Activated CD8-positive, alpha-beta memory T cell treated with anti-CD3 and anti-CD28 coated beads for 1 hour (primary cell): ENCODE data around the gene CARD19.

Experiments used
- DNase-seq, 2 donors: peaks; one replicate each; pipeline ENCODE4 v3.0.0-alpha.2; 2020; ENCODE audit warnings: low read depth in 1 of 2; ENCODE audit errors: extremely low read depth in 1 of 2

CARD19 gene

DNA sequence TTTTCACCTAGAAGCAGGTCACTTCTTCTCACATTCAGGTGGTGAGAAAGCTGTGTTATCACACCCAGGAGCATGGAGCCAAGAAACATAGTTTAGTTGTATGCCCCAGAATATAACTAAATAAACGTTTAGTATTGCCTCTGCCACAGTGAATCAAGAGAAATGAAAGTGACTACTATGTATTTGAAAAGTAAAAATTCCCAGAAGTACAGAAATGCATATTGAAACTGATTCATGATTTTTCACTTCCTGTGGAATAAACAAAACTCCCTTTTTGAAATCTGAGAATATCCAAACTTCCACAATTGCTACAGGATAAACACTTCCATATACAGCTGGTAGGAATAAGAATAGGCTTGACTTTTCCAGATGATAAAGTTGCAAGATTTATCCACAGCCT lies 53.3 kb downstream of the CARD19 start:
- DNase-seq = no peak

DNA sequence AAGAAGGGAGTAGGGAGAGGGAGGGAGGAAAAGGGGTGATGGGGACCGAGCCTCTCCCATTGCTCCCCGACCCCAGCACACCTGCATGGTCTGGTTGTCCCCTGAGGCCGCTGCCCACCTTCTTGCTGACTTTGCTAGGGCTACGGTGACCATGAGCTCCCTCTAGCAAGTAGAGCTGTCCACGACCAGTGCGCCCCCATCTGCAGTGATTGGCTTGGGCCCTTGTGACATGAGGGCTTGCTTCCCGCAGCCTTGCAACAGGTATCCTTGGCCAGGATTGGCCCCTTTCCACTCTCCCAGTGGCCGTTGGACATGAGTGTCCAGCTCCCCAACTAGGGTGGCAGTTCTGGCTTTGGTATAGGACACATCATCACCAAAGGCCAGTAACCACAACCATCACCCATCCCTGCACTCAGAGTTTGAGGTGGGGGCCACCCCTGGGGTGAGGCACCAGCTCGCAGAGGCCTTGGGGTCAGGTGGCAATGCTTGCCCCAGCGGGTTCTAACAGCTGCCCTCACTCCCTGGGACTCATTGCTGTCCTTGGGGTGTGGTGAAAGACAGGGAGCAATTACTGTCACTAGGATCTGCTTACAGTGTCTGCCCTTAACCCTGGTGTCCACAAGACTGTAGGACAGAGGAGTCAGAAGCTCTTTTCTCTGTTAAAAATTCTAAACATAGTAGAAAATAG lies 55.2 kb downstream of the CARD19 start:
- DNase-seq = no peak

DNA sequence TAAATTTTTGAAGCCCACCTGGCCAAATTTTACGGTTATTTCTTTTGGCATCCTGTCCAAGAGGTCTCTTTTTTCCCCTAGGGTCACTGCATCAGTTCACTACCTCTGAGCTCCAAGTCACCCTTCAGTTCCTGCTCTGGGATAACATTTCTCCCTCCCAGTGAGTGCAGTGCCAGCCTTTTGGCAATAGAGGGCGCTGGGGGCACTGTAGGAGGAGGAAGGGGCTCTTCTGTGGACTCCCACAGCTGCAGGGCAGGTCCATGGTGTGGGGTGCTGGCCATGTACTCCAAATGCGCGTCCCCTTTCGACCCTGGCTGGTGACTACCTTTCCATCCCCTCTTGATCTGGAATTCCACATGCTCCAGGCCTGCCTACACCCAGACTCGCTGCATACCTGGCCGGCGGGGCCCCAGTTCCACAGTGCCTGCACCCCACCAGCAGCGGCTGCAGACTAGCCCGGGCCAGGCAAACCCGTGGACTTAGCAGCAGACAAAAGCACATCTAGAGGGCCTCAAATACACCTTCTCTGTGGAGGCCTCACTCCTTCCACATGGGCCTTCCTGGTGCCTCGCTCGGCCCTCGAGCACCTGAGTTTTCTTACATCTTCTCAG lies 58.4 kb downstream of the CARD19 start:
- DNase-seq = no peak

DNA sequence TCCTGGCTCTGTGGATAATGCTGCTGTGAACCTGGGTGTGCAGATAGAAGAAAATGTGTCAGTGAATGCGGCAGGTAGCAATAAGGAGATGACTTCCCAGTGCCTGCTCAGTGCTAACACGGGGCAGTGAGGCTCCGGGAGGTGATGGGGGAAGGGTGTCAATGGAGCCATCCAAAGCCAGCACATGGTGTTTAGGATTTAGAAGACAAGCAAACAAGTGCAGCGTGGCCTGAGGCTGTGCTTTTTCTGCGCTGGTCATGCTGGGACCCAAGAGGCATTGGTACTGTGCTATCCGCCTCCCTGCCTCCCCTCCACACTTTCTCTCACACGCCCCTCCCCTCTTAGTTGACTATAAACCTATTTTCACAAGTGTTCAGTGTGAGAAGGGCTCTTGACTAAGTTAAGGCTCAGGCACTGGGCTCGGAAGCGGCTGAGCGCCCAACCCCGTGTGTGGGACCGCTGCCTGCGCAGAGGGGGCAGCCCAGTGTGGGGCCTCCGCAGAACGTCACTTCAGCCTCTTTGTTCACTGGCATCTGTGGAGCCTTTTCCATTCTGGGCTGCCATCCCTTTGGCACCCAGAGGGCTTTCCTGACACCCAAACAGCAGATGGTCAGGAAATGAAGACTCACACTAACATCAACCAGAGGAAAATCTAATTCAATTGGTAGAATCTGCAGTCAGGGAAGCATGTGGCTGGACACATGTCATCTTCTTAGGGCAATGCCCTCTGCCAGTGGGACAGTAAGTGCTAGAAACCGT lies 59.9 kb downstream of the CARD19 start:
- no peak for DNase-seq

DNA sequence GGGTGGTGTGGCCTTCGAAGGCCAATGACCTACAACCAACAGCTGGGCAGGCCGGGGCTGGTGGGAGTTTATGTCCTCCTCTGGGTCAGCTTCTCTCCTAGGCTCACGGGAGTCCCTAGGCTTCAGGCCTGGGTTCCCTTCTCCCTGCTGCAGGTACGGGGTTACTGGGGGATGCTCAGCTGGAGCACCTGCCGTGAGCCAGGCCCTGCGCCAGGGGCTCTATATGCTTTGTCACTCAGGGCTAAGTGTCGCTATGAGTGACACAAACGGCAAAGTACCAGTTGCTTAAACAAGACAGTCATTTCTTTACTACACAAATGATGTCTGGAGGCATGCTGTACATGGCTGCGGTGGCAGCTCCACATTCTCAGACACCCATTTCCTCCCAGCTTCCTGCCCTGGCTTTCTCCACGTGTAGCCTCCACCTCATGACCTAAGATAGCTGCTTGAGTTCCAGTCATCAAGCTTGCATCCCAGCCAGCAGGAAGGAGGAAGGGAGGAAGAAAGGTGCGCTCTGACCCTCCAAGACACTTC lies 60.5 kb downstream of the CARD19 start:
- no peak for DNase-seq

DNA sequence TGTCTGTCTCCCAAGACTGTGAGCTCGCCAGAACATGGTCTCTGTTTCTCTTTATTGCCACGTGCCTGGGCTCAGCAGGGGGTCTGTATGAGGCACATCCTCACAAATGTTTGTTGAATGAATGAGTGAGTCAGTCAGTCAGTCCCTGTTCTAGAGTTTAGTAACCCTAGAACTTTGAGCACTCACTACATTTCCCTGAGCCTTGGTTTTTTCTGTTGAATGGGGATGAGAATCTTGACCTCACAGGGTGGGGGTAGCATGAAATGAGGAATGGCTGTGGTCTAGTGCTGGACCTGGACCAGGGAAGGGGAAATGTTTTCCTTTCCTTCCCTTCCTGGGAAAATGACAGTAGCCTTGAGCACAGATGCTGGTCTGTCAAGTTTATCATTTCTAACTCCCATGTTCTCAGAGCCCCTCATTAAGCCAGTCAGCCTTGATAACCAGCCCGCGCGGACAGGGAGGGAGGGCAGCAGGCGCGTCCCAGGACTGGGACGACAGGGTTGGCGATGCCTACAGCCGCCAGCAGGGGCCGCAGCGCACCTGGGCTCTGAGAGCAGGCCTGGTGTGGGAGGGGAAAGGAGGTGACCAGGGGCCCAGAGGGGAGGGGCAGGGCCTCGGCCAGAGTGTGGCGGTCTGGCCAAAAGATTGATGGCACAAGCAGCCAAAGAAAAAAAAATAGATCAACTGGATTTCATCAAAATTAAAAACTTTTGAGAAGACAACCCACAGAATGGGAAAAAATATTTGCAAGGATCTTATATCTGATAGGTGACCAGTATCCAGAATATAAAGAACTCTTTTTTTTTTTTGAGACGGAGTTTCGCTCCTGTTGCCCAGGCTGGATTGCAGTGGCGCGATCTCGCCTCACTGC lies 63.8 kb downstream of the CARD19 start:
- DNase-seq = peak; percentile 19 to 48

DNA sequence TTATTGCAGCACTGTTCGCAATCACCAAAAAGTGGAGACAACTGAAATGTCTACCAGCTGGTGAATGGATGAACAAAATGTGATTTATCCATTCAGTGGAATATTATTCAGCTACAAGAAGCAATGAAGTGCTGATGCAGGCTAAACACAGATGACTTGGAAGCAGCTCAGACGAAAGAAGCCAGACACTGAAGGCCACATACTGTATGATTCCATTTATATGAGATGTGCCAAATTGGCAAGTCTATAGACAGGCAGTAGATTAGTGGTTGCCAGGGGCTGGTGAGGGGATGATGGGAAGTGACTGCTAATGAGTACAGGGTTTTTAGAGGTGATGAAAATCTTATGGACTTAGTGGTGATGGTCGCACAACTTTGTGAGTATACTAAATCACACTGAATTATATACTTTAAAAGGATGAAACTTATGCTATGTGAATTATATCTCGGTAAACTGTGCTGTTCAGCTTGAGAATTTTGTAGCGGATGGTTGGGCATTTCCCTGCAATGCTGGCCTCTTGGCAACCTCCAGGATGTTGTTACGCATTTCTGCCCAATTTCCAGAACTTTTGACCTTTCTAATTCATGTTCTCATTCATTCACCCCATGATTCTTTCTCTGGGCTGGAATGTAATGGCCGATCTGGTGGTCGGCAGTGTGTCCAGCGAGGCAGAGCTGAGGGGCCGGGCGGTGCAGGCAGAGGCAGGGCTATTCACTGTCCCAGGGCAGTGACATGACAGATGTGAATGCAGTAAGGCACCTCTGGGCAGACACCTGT lies 66.0 kb downstream of the CARD19 start:
- no peak for DNase-seq
